Stimulated activated CD4-positive, alpha-beta T cell treated with anti-CD3 and anti-CD28 coated beads, Interleukin-15, amount 100 ng/mL, for 24 hours (primary cell): Measurements from ENCODE around the gene KSR1.
"Not testable (repeated sequence)": the region's sequence is repeated elsewhere in the genome, so short reads cannot be mapped to it uniquely, and the experiment has no call there.

Source experiments
- DNase-seq: peaks from one replicate; pipeline ENCODE4 v3.0.0-alpha.2; 2020

Gene KSR1

DNA sequence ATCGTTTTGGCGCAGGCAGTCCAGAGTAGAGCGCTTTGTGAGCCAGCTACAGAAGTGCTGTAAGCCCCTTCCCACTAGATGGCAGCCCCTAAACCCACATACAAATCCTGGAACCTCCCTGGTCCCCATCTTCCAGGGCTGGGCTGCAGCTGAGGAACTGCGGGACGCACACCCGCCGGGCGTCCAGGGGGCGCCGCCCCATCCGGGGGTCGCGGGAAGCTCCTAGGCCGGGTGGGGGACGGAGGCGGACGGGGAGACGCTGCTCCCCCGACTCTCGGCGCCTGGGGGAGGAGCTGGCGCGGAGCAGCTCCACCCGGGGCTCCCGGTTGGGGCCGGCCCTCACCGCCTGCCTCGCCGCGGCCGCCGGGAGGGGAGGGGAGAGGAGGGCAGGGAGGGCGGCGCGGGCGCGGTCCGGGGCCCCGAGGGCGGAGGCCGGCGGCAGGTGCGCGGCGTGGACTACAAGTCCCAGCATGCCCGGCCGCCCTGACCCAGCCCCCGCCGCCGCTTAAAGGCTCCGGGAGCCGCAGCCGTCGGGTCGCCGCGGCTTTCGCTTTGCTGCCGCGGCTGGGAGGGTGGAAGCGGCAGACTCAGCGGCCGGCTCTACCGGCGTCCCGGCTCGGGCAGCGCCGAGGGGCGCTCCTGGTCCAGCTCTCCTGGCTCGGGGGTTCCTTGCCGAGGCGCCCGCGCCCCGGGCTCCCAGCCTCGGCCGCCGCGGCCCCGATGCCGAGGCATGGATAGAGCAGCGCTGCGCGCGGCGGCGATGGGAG is at the start of gene KSR1:
TSS of gene KSR1 (plus strand) at position 535 of the 767 bp plus-strand sequence. CDS start at position 731, 196 bp downstream.
- peak; percentile 91 for DNase-seq

DNA sequence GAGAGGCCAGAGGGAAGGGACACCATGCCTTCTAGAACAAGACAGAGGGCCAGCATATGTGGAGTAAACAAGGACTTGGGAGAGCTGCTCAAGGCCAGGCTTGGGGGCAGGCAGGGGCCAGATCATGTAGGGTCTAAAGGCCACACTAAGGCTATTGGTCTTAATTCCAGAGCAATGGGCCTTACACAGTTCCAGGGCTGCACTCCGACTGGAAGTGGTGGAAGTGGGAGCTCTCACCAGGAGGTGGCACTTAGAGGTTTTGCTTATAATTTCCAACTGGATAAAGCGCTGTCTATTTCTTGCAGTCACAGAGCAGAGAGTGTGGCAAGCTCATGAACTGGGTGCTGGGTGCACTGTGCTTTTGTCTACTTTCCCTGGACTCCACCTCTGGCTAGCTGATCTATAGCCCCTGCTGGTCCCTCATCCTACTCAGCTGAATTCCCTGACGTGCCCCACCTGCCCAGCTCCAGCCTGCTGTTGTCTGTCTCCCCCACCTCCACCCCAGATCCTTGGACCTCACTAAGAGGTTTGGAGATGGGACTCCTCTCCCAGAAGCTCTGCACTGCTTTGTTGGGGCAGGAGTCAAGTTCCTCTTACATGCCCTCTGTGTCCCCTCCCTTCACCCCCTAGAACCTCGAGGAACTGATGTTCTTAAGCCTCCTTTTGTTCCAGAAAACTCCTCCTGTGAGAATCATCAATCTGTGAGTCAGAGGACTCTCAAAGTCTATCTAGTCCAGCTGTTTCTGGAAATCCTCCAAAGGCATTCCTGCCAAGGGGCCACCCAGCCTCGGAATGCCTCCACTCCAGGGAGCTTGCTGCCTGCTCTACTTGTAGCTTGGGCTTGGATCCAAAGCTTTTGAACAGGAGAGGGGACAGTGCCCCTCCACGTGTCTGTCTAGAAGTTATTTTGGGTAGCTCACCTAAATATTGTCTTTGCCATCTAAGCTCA is 48.1 kb upstream of the KSR1 start:
- DNase-seq, result no peak

DNA sequence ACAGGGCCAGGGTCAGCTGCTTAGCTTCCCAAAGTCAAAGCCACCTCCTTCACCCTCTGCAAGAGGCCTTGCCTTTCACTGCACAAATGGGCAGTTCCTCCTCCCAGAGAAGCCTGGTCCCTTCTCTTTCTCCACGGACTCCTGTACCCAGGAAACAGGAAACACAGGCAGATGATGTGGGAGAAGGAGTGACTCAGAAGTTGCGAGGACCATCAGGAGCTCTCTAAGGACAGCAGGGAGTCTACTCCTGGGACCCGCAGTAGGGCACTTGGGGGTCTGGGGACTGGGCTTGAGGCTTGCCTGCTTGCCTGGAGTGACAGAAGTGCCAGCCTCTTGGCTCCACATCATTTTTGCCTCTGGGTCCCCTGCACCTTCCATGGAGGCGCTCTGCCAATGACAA is 47.4 kb upstream of the KSR1 start:
- no peak for DNase-seq

DNA sequence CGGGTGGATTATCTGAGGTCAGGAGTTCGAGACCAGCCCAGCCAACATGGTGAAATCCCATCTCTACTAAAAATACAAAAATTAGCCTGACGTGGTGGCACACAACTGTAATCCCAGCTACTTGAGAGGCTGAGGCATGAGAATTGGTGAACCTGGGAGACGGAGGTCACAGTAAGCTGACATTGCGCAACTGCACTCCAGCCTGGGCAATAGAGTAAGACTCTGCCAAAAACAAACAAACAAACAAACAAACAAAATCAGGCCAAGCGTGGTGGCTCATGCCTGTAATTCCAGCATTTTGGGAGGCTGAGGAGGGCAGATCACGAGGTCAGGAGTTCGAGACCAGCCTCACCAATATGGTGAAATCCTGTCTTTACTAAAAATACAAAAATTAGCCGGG is 44.1 kb upstream of the KSR1 start:
- DNase-seq, result not testable (repeated sequence)

DNA sequence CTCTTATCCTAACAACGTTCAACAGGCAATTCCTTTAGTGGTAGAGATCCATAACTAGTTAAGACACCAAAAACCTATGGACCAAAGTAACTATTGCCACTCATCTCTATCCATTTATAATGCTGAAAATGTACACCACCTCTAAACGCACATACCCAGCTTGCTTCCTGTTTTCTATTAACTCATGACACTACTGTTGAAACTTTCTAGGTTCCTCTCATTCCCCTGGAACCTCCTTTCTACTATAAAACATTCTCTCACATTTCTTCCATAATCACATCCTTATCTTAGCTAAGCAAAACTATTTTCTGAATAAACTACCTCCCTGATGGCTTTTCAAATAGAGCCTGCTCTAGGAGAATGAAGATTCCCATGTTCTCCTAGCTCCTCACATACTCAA is 42.9 kb upstream of the KSR1 start:
- no peak for DNase-seq

DNA sequence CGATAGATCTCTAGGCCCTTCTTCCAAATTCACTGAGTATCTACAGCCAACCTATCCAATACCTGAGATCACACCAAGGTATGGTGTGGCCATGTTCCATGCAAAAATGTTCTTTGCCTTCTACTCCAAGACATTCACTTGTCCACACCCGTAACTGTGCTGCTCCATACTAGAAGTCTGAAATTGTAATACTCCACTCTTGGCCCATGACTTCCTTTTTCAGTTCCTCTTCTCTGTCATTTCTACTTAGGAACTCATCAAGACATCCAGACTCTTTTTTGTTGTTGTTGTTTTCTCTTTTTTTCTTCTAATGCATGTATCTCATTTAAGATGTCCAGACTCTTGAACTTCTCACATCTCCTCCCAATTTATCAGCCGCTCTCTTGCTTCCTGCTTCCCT is 42.5 kb upstream of the KSR1 start:
- no peak for DNase-seq

DNA sequence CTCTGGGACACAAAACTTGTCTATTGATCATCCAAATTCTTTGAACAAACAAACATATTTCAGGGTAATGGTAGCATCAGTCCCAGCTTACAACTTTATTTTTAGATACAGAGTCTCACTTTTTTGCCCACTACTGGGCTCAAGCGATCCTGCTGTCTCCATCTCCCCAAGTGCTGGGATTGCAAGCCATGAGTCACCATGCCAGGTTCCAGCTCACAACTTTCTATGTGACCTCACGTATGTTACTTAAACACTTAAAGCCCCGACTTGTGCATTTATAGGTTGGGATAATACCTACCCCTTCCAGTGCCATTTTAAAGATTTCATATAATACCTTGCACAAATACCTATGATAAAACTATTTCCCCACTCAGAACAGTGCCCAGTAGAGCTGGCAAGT is 42.0 kb upstream of the KSR1 start:
- no peak for DNase-seq

DNA sequence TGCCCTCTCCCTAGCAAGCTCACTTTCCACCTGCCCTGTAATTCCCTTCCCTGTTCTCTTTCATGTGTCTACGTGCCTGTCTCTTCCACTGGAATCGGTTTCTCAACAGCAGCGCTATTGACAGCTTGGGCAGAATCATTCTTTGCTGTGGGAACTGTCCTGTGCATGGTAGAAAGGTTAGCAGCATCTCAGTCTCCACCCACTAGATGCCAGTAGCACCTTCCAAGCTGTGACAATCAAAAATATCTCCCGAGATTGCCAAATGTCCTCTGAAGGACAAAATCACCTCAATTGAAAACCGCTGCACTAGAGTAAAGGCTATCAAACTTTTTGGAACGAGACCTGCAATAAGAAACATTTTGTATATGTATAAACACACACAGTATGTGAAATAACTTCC is 41.6 kb upstream of the KSR1 start:
- no peak for DNase-seq

DNA sequence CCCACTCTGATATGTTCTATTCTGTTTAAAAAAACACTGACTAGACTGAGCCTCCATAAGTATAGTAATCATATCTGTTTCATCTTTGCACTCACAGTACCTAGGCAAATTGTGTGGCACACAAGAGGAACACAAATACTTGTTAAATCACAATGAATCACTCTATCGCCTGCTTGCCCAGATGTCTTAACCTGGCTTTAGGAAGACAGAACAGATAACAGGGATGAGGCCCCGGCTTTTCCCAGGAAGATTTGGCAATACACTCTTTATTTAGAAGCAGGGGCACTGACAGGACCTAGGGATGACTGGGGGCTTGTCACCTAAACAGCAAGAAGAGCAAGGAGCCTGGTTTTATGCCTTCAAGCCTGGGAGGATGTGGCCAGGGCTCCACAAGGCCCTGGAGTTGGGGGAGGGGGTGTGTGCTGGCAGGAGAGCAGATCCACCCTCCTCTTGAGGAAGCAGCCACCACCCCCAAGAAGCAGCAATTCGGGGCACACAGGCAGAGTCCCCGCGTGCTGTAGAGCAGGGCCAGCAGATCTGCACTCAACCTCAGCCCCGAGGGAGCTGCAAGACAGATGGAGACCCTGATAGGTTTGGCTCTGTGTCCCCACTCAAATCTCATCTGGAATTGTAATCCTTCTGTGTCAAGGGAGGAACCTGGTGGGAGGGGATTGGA is 41.0 kb upstream of the KSR1 start:
- DNase-seq, result no peak

DNA sequence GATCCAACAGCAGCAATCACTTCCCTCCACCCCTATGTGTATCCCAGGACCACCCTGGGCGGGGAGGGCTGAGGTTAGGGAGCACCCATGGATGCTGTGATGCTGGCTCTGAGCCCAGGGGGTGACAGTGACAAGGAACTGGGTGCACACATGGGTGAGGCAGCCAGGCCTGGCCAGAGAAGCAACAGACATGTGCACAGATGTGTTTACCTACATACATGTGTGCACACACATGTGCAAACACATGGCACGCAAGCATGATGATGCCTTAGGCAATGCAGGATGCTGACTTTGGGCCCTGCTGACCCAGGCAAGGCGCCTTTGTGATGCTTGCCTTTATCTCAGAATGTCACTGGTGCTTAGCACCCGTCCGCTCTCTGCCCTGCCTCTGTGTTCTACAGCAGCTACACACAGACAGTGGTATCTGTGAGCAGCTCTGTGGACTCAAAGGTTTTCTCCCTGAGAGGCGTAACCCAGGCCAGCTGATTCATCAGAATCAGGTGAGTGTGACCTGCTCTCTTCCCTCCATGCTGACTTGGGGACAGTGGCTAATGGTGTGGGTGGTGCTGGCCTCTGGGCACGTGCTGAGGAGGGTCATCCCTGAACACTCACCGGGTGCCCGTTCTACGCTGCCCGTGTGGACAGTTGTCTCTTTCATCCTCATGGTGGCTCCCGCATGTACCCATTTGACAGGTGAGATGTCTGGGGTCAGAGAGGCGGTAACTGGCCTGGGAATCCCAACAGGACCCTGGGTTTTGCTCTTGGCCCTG is 38.5 kb upstream of the KSR1 start:
- no peak for DNase-seq

DNA sequence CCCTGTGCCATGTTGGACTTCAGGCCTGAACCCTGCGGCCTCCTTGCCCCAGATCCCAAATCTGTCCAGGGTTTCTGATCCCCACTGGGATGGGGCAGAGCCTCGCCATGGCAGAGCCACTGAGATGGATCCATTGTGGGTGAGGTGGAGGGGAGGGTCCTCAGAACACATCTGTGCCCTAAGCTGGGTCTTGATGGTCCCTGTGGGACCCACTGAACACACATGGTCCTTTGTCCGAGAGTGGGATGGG is 38.0 kb upstream of the KSR1 start:
- no peak for DNase-seq

DNA sequence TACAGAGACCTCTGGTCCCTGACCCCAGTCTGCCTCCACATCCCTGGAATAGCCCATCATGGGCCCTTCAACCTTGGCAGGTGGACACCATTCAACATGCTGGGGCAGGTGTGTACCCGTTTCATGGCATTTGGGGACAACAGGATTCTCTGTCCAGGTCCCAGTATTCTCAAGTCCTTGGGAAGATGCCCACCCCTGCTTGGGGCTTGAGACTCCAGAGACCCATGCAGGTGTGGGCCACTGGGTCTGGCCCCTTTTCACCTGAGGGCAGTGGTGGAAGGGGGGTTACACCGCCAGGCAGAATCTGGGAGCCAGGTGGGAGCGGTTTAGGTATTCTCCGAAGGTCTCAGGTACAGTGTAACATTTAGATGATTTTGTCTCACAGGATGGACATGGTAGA is 37.1 kb upstream of the KSR1 start:
- DNase-seq, result no peak

DNA sequence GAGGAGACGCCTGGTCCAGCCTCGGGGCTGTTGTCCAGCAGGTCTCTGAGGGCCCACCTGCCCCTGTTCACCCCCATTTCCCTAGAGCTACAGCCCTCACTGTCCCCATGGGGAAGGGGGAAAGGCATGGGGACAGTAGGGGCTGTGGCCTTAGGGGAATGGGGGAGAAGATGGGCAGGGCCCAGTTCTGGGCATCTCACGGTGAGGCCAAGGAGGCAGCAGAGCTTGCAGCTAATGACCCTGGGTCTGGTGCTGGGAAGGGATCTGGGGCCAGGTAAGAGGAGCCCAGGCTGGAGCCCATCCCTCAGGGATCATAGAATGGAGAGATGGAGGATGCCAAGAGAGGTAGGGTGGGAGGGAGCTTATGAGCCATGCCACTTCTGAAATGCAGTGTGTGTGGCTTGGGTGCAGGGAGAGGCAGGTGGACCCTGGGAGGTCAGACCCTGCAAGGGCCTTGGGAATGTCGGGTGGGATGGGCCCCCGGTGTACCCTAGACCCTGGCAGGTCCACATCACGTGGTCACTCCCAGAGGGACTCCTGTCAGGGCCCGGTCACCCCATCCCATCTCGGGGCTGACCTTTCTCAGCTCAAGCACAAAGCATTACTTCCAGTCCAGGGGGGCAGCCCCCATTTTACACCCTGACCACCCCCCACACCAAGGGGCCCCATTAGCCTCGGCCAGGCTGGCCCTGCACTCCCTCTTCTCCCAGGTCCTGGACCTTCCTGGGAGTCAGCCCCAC is 35.9 kb upstream of the KSR1 start:
- no peak for DNase-seq

DNA sequence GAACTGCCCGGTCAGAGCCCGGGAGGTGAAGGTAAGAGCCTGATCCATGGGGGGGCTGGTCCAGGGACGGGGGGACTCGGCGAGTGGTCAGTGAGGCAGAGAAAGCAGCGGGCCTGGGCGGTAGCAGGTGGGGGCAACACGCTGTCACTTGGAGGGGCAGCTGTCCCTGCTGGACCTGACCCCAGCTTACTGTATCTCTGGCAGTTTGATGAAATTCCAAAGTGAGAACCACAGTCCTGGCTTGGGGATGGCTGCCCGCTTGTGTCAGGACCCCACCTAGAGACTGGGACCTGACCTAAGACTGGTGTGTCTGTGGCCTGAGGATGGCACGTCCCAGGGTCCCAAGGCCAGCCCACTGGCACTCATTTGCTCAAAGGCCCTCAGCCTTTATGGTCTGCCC is 35.1 kb upstream of the KSR1 start:
- DNase-seq, result no peak

DNA sequence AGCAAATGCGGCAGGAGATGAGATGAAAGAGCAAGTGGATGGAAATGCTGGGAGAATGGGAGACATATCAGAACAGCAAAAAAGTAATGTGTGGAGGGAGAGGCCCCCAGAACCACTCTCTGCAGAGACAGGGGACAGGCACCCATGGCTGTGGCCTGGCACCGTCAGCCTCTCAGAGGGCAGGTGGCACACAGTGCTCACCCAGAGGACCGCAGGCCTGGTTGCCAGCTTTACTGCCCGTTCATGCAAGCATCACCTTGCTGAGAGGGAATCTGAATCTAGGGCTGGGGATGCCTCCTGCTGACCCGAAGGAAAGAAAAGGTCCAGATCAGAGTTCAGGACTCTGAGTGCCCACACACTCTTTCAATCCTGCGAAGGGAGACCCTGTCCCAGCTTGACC is 34.6 kb upstream of the KSR1 start:
- DNase-seq, result not testable (repeated sequence)

DNA sequence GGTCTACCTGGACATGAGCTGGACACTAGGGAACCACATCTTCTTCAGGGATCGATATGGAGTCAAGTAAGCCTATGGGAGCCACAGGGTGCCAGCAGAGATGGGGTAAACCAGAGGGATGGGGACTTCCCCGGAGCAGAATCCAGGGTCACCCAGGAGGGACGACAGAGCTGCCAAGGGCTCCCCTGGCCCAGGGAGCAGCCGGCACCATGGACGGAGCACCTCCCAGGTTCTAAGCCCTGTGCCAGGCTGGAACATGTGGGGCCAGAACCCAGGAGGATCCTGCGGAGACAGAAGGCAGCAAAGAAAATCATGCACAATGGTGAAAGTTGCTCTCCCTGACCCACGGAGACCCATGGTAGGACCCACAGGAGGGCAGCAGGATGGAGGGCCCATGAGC is 33.6 kb upstream of the KSR1 start:
- no peak for DNase-seq

DNA sequence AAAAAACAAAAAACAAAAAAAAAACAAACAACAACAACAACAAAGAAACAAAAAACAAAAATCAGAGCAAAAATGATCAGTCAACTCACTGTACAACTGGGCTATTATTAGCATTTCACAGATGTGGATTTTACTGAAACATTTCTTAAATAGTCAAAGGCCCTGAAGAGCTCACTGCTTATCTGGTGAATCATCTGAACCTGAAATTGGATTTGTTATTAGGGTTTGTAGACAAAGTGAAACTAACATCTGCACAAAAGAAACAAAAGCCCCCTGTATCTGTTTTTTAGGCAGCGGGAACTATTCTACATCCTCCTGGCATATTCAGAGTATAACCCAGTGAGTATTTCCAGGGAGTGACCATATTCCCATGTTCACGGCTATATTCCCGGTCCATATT is 32.6 kb upstream of the KSR1 start:
- DNase-seq, result no peak

DNA sequence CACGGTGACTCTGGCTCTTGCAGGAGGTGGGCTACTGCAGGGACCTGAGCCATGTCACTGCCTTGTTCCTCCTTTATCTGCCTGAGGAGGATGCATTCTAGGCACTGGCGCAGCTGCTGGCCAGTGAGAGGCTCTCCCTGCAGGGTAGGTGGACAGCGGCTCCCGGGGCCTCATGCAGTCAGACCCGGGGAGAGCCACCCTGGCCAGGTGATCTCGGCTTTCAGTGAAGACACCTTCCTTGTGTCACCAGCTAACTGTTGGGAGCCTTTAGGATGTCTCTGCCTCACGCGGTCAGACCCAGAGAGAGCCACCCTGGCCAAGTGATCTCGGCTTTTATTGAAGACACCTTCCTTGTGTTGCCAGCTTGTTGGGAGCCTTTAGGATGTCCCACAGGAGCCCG is 31.7 kb upstream of the KSR1 start:
- DNase-seq, result no peak

DNA sequence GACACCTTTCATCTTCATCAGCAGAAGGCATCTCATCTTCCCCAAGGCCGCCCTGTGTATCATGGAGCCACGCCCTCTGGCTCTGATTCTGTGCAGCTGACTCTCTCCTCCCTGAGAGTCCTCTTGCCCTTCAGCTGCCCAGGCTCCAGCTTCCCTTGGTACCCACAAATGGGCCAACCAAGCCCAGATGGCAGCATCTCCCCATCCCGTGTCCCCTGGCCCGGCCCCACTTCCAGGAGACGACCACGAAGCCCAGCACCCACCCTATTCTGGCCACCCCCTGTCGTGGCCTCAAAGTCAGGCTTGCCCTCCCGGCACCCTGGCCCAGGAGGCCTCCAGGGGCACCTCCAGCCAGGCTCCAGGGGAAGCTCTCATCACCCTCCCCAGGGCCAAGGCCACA is 31.3 kb upstream of the KSR1 start:
- DNase-seq, result no peak

DNA sequence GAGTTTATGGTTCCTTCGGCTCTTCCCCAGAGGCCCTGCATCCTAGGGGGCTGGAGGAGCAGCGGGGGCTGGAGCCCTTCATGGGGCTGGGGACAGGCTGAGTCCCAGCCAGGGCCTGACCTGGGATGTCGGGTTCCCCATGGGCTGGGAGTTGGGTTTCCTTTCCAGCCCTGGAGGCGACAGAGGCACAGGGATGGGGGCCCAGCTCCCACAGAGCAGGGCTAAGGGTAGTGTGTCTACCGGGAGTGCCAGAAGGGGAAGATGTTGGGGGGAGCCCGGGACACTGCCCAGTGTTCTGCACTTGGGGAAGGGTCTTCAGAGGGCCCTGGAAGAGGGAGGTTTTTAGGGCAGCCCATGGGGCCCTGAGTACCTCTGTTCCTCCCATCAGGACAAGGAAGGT is 30.7 kb upstream of the KSR1 start:
- not testable (repeated sequence) for DNase-seq

DNA sequence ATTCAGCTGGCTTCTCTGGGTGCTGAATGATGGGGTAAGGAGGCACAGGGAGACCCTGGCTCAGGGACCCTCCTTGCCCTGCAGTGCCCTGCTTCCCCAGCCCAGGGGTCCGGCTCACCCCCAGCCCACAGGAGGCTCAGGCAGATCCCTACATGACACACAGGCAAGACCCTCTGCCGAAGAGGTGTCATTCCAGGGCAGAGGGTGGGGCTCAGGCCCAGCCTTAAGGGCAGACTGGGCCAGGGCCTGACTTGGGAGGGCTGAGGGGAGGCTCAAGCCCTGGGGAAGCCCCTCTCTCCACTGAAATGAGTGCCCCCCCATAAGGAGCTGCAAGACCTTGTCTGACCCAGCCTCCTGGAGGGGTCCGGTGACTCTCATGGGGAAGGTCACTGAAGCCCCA is 30.3 kb upstream of the KSR1 start:
- no peak for DNase-seq

DNA sequence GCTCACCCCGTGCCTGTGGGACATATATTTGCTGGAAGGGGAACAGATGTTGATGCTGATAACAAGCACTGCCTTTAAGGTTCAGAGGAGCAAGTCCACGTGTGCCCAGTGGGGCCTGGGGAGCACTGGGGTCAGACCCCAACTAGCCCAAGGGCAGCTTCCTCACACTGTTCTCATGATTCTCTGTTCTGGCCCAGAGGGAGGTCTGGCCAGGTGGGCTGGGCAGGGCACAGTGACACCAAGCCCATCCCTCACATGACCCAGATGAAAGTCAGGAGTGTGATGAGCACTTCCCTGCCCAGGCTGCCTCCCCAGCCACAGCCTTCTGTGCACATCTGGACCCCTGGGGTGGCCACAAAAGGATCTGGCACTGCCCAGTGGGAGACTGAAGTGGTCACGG is 29.8 kb upstream of the KSR1 start:
- DNase-seq, result not testable (repeated sequence)
